Astrocyte (in vitro differentiated cells and primary cell): ENCODE data around the gene IL1RAPL2.

Experiments used
- CTCF ChIP-seq: IDR thresholded peaks from 2 replicates; pipeline ENCODE4 v1.5.1; 2011; ENCODE audit warnings: low read depth, mild to moderate bottlenecking, inconsistent platforms, low read length, moderate library complexity; ENCODE audit not compliant: insufficient read depth
- EZH2 ChIP-seq: IDR thresholded peaks from 2 replicates; pipeline ENCODE4 v1.6.1; 2012; ENCODE audit warnings: mild to moderate bottlenecking, low read length, inconsistent platforms; ENCODE audit not compliant: insufficient read depth

DNA sequence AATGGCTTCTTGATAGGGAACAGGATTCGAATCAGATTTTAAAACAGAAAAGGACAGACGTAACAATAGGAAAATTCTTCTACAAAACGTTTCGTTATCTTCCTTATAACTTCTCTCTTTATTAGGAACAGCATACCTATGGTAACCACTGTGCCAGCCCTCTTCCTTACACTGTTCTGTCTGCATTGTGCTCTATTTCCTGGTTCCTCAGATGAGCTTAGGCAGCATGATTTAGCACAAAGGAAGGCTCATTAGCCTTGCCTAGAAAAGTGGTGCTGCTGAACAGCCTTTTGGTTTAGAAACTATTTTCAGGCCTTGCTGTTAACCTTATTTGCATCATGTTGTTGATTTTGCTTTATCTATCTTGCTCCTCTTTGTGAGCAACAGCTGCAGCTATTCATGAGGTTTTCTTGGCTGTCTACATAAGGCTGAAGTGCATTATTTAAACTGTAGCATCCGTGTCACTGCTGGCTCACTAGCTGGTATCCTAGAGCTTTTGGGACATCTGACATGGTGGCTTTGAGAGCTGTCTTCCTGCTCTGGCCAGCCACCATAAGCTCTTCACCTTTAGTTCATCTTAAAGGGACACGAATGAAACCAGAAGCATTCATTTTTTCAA, 1186.4 kb downstream of the IL1RAPL2 start:
- TF ChIP-seq CTCF (no peak), EZH2 (no peak)
